Mesenchymal stem cell (in vitro differentiated cells and primary cell): ENCODE data around the gene LGI1.

ENCODE experiments used
- DNase-seq: peaks from one replicate; pipeline ENCODE4 v3.0.0-alpha.2; 2013
- H2AFZ ChIP-seq: one replicate; pipeline ENCODE4 v1.6.1; 2013; ENCODE audit warnings: low read depth, mild to moderate bottlenecking, control low read depth, inconsistent platforms, low read length, moderate library complexity
- H2AK5ac ChIP-seq: 2 replicates; pipeline ENCODE4 v1.6.1; 2013; ENCODE audit warnings: low read length, moderate library complexity, mild to moderate bottlenecking, inconsistent platforms; ENCODE audit not compliant: severe bottlenecking
- H2BK120ac ChIP-seq: one replicate; pipeline ENCODE4 v1.6.1; 2013; ENCODE audit warnings: low read depth, mild to moderate bottlenecking, inconsistent platforms, low read length, moderate library complexity
- H2BK12ac ChIP-seq, 2 experiments: one replicate each; pipeline ENCODE4 v1.6.1; 2013; ENCODE audit warnings: inconsistent platforms in 2 of 2, low read length in 2 of 2, mild to moderate bottlenecking in 2 of 2, moderate library complexity in 2 of 2, control low read depth in 1 of 2
- H2BK15ac ChIP-seq: one replicate; pipeline ENCODE4 v1.6.1; 2013; ENCODE audit warnings: mild to moderate bottlenecking, low read depth, inconsistent platforms; ENCODE audit not compliant: poor library complexity, severe bottlenecking
- H2BK5ac ChIP-seq: 2 replicates; pipeline ENCODE4 v1.6.1; 2013; ENCODE audit warnings: low read depth, mild to moderate bottlenecking, low read length, control low read depth, inconsistent platforms; ENCODE audit not compliant: poor library complexity, severe bottlenecking
- H3K14ac ChIP-seq, 2 experiments: one replicate each; pipeline ENCODE4 v1.6.1; 2013; ENCODE audit warnings: inconsistent platforms in 2 of 2, low read length in 2 of 2, control low read depth in 1 of 2, mild to moderate bottlenecking in 1 of 2, moderate library complexity in 1 of 2
- H3K18ac ChIP-seq, 2 experiments: one replicate each; pipeline ENCODE4 v1.6.1; 2013; ENCODE audit warnings: inconsistent platforms in 2 of 2, low read length in 2 of 2, control low read depth in 1 of 2, low read depth in 1 of 2, mild to moderate bottlenecking in 1 of 2
- H3K23ac ChIP-seq, 2 experiments: one replicate each; pipeline ENCODE4 v1.6.1; 2013; ENCODE audit warnings: inconsistent platforms in 2 of 2, low read length in 2 of 2, mild to moderate bottlenecking in 2 of 2, moderate library complexity in 2 of 2, control low read depth in 1 of 2
- H3K27ac ChIP-seq: 2 replicates; pipeline ENCODE4 v1.5.1; 2013; ENCODE audit warnings: mild to moderate bottlenecking, moderate library complexity, low read length, control low read depth, inconsistent platforms; ENCODE audit not compliant: poor library complexity, severe bottlenecking
- H3K27me3 ChIP-seq, 2 experiments: 2 replicates each; pipeline versions ENCODE4 v1.6.1 to v1.7.0; 2013; ENCODE audit warnings: low read length in 2 of 2, mild to moderate bottlenecking in 2 of 2, moderate library complexity in 2 of 2, control low read depth in 1 of 2, inconsistent platforms in 1 of 2; ENCODE audit not compliant: control insufficient read depth in 1 of 2, insufficient read depth in 1 of 2
- H3K36me3 ChIP-seq, 2 experiments: 2 replicates each; pipeline versions ENCODE4 v1.6.1 to v1.7.0; 2013; ENCODE audit warnings: low read length in 2 of 2, control low read depth in 1 of 2, inconsistent platforms in 1 of 2, low read depth in 1 of 2, mild to moderate bottlenecking in 1 of 2; ENCODE audit not compliant: insufficient read depth in 2 of 2, control insufficient read depth in 1 of 2
- H3K4ac ChIP-seq, 2 experiments: one replicate each; pipeline ENCODE4 v1.6.1; 2013; ENCODE audit warnings: inconsistent platforms in 2 of 2, low read length in 2 of 2, mild to moderate bottlenecking in 2 of 2, moderate library complexity in 2 of 2, control low read depth in 1 of 2, low read depth in 1 of 2
- H3K4me1 ChIP-seq: 2 replicates; pipeline ENCODE4 v1.6.1; 2013; ENCODE audit warnings: low read depth, low read length, control low read depth; ENCODE audit not compliant: control insufficient read depth, insufficient read depth
- H3K4me2 ChIP-seq: 2 replicates; pipeline ENCODE4 v1.6.1; 2013; ENCODE audit warnings: low read length, mild to moderate bottlenecking, inconsistent platforms; ENCODE audit not compliant: poor library complexity, severe bottlenecking
- H3K4me3 ChIP-seq, 2 experiments: 2 replicates each; pipeline versions ENCODE4 v1.5.1 to v1.7.0; 2013; ENCODE audit warnings: low read length in 2 of 2, mild to moderate bottlenecking in 2 of 2, control low read depth in 1 of 2, low read depth in 1 of 2; ENCODE audit not compliant: insufficient read depth in 1 of 2
- H3K79me1 ChIP-seq: replicated peaks from 2 replicates; pipeline ENCODE4 v1.6.1; 2013; ENCODE audit warnings: mild to moderate bottlenecking, control low read depth, low read length, inconsistent platforms; ENCODE audit not compliant: poor library complexity, severe bottlenecking
- H3K9ac ChIP-seq: 2 replicates; pipeline ENCODE4 v1.7.0; 2013; ENCODE audit warnings: mild to moderate bottlenecking, low read length, moderate library complexity
- H3K9me3 ChIP-seq: 2 replicates; pipeline ENCODE4 v1.7.0; 2013; ENCODE audit warnings: mild to moderate bottlenecking, low read length; ENCODE audit not compliant: control insufficient read depth
- H4K8ac ChIP-seq: one replicate; pipeline ENCODE4 v1.6.1; 2013; ENCODE audit warnings: inconsistent platforms, mild to moderate bottlenecking, low read length, moderate library complexity
- H4K91ac ChIP-seq: one replicate; pipeline ENCODE4 v1.6.1; 2013; ENCODE audit warnings: mild to moderate bottlenecking, low read length, inconsistent platforms
- whole genome bisulfite sequencing: methylation state at CpG from one replicate; pipeline ENCODE4 v1.1.7; 2013; ENCODE audit warnings: mixed read lengths; 5-methylcytosine and 5-hydroxymethylcytosine counted together

LGI1 gene

DNA sequence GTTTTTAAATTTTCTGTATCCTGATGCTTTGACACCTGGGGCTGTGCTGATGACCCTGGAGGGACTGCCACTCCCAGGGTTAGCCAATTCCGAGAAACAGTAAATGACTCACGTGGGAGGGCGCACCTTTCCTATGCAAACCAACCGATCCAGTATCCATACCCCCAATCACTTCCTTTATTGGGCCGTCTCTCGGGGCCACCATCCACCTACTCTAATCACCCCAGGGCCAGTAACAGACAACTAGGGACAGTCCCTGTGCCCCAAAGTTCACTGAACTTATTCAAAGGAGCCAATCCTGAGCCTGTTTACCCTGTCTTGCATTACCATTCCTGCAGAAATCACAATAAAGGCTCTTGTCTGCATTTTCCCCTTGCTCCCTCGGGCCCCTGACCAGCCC lies 6.6 kb upstream of the LGI1 start:
- Histone ChIP-seq H2AFZ (no peak overlapping the region), H2BK120ac (no peak overlapping the region), H3K23ac (no peak overlapping the region), H4K8ac (no peak overlapping the region), H2BK15ac (peak overlapping the region; percentile 26), H3K4me2 (no peak overlapping the region), H4K91ac (no peak overlapping the region), H2AK5ac (peak overlapping the region; percentile 38), H3K4ac (no peak overlapping the region), H3K79me1 (no peaks in the 10 kb centered on the region), H3K36me3 (no peaks in the 10 kb centered on the region), H3K27me3 (peaks cover 0 to 8% of the 10 kb centered on the region in 2 experiments), H2BK5ac (no peak overlapping the region), H3K4me1 (peaks cover 11% of the 10 kb centered on the region), H2BK12ac (no peak overlapping the region), H3K4me3 (no peak overlapping the region), H3K9me3 (no peaks in the 10 kb centered on the region), H3K18ac (no peak overlapping the region), H3K27ac (no peak overlapping the region), H3K14ac (no peak overlapping the region), H3K9ac (no peak overlapping the region)
- 71% methylated on average over 7 of the region's 7 CpGs for WGBS
- no peak for DNase-seq

GRCh38 chr10:93751832-93752231 lies 5.9 kb upstream of the LGI1 start:
- no peak overlapping the region for H3K14ac ChIP-seq
- H2BK15ac ChIP-seq, result no peak overlapping the region
- H3K4ac ChIP-seq, result peak overlapping the region in 1 of 2 experiments; percentile 60
- H2BK12ac ChIP-seq, result peak overlapping the region; percentile 33 to 82
- H3K9me3 ChIP-seq, result no peaks in the 10 kb centered on the region
- H4K8ac ChIP-seq, result peak overlapping the region; percentile 70
- peak overlapping the region; percentile 44 to 79 for H3K18ac ChIP-seq
- H2BK120ac ChIP-seq, result no peak overlapping the region
- H4K91ac ChIP-seq, result no peak overlapping the region
- peaks cover 9% of the 10 kb centered on the region for H3K4me1 ChIP-seq
- no peaks in the 10 kb centered on the region for H3K79me1 ChIP-seq
- H2AFZ ChIP-seq, result no peak overlapping the region
- 14% methylated on average over 1 of the region's 5 CpGs for WGBS
- no peak overlapping the region for H3K9ac ChIP-seq
- peak overlapping the region; percentile 60 for H3K4me2 ChIP-seq
- H3K36me3 ChIP-seq, result no peaks in the 10 kb centered on the region
- H3K27me3 ChIP-seq, result peaks cover 0 to 11% of the 10 kb centered on the region in 2 experiments
- no peak overlapping the region for H3K27ac ChIP-seq
- peak; percentile 68 for DNase-seq
- H3K23ac ChIP-seq, result no peak overlapping the region
- no peak overlapping the region for H2BK5ac ChIP-seq
- no peak overlapping the region for H2AK5ac ChIP-seq
- H3K4me3 ChIP-seq, result peak overlapping the region in 1 of 2 experiments; percentile 58

- no peak overlapping the region for H3K27ac ChIP-seq
Observed at GRCh38 chr10:93752761-93753160, 5.0 kb upstream of the LGI1 start.

GRCh38 chr10:93753621-93754250 lies 4.0 kb upstream of the LGI1 start:
- Histone ChIP-seq H3K9ac (no peak overlapping the region), H3K9me3 (no peaks in the 10 kb centered on the region), H2BK15ac (peak overlapping the region; percentile 45), H3K18ac (peak overlapping the region; percentile 25 to 30), H3K79me1 (no peaks in the 10 kb centered on the region), H4K8ac (no peak overlapping the region), H3K27ac (no peak overlapping the region), H3K27me3 (peaks cover 0 to 13% of the 10 kb centered on the region in 2 experiments), H3K4ac (peak overlapping the region in 1 of 2 experiments; percentile 73), H3K23ac (no peak overlapping the region), H3K4me3 (no peak overlapping the region), H3K4me2 (no peak overlapping the region), H2BK12ac (peak overlapping the region; percentile 7 to 14), H2AK5ac (peak overlapping the region; percentile 8), H4K91ac (peak overlapping the region; percentile 16), H2AFZ (no peak overlapping the region), H3K14ac (no peak overlapping the region), H2BK120ac (no peak overlapping the region), H3K4me1 (peaks cover 12% of the 10 kb centered on the region), H3K36me3 (no peaks in the 10 kb centered on the region), H2BK5ac (no peak overlapping the region)
- peak; percentile 89 for DNase-seq
- 72% methylated on average over 3 of the region's 3 CpGs for WGBS

More at GRCh38 chr10:93752761-93753160, 5.0 kb upstream of the LGI1 start:
- H3K4me3 ChIP-seq, result no peak overlapping the region
- no peak overlapping the region for H2AFZ ChIP-seq
- H2BK15ac ChIP-seq, result peak overlapping the region; percentile 18
- no peaks in the 10 kb centered on the region for H3K79me1 ChIP-seq
- H3K4me1 ChIP-seq, result peaks cover 12% of the 10 kb centered on the region
- peak; percentile 94 for DNase-seq
- no peak overlapping the region for H3K4me2 ChIP-seq
- peak overlapping the region in 1 of 2 experiments; percentile 37 for H3K4ac ChIP-seq
- peak overlapping the region; percentile 62 for H2BK120ac ChIP-seq
- H2BK12ac ChIP-seq, result peak overlapping the region; percentile 70 to 94
- peak overlapping the region; percentile 39 for H4K8ac ChIP-seq
- H2AK5ac ChIP-seq, result peak overlapping the region; percentile 83
- H4K91ac ChIP-seq, result peak overlapping the region; percentile 58
- no peak overlapping the region for H3K14ac ChIP-seq
- peak overlapping the region; percentile 65 to 76 for H3K18ac ChIP-seq
- no peak overlapping the region for H3K9ac ChIP-seq
- H3K23ac ChIP-seq, result no peak overlapping the region
- H3K36me3 ChIP-seq, result no peaks in the 10 kb centered on the region
- H3K9me3 ChIP-seq, result no peaks in the 10 kb centered on the region
- H2BK5ac ChIP-seq, result no peak overlapping the region
- peaks cover 0 to 13% of the 10 kb centered on the region in 2 experiments for H3K27me3 ChIP-seq
